Ureter (tissue), 1 donor: Measurements from ENCODE around the gene AASDHPPT. TPM values are rescaled to one million over a fixed set of nuclear protein-coding genes. Genes with fewer than 3 reads are reported as not detected.

Source experiments
- DNase-seq: peaks from one replicate; pipeline ENCODE4 v3.0.0-alpha.2; 2020; ENCODE audit warnings: low spot score
- total RNA-seq: library from RNA; stranded (reverse); gene quantifications from one replicate; pipeline ENCODE4 v1.2.4, GENCODE V29; 2023
- donor health status: DM: yes; HTN: yes; CAD: no.

The AASDHPPT gene
- total RNA-seq, 1 donor from 2014 or later = 29.7 TPM

- DNase-seq = no peak
Measured at GRCh38 chr11:106086135-106086534, 8.7 kb downstream of the AASDHPPT start.

GRCh38 chr11:106086850-106087249 is 9.4 kb downstream of the AASDHPPT start:
- no peak for DNase-seq

- DNase-seq = no peak
Measured at GRCh38 chr11:106087815-106088435, 10.5 kb downstream of the AASDHPPT start.

GRCh38 chr11:106088896-106089295 is 11.4 kb downstream of the AASDHPPT start:
- no peak for DNase-seq

- DNase-seq = no peak
Measured at GRCh38 chr11:106091480-106092123, 14.1 kb downstream of the AASDHPPT start.

GRCh38 chr11:106092446-106092845 is 15.0 kb downstream of the AASDHPPT start:
- no peak for DNase-seq

GRCh38 chr11:106098893-106099553 is 21.6 kb downstream of the AASDHPPT start:
- DNase-seq = no peak

GRCh38 chr11:106101370-106101769 is 23.9 kb downstream of the AASDHPPT start:
- DNase-seq = no peak

- DNase-seq = no peak
Measured at GRCh38 chr11:106101819-106102218, 24.4 kb downstream of the AASDHPPT start.

GRCh38 chr11:106105986-106106385 is 28.5 kb downstream of the AASDHPPT start:
- no peak for DNase-seq

- no peak for DNase-seq
Measured at GRCh38 chr11:106121570-106122320, 44.3 kb downstream of the AASDHPPT start.

GRCh38 chr11:106127604-106128003 is 50.1 kb downstream of the AASDHPPT start:
- DNase-seq = no peak

- DNase-seq = no peak
Measured at GRCh38 chr11:106128740-106129139, 51.3 kb downstream of the AASDHPPT start.

- no peak for DNase-seq
Measured at GRCh38 chr11:106131998-106132397, 54.5 kb downstream of the AASDHPPT start.

- no peak for DNase-seq
Measured at GRCh38 chr11:106132582-106133354, 55.3 kb downstream of the AASDHPPT start.

GRCh38 chr11:106133529-106133928 is 56.1 kb downstream of the AASDHPPT start:
- no peak for DNase-seq

- no peak for DNase-seq
Measured at GRCh38 chr11:106137061-106137460, 59.6 kb downstream of the AASDHPPT start.

GRCh38 chr11:106137758-106138157 is 60.3 kb downstream of the AASDHPPT start:
- DNase-seq = no peak
